Central memory CD4-positive, alpha-beta T cell (primary cell): ENCODE data around the gene TULP3.

ENCODE experiments used
- DNase-seq: peaks from one replicate; pipeline ENCODE4 v3.0.0; 2022

Gene TULP3

GRCh38 chr12:2877953-2878732 lies 12.5 kb upstream of the TULP3 start:
- DNase-seq = no peak

GRCh38 chr12:2879853-2880252 lies 10.8 kb upstream of the TULP3 start:
- DNase-seq = no peak

GRCh38 chr12:2884810-2885209 lies 5.9 kb upstream of the TULP3 start:
- DNase-seq = no peak

GRCh38 chr12:2886768-2887450 lies 3.8 kb upstream of the TULP3 start:
- no peak for DNase-seq

- DNase-seq = no peak
Measured at GRCh38 chr12:2890001-2890387, 697 bp upstream of the TULP3 start.

GRCh38 chr12:2891240-2892053 lies 756 bp downstream of the TULP3 start:
- no peak for DNase-seq

- DNase-seq = no peak
Measured at GRCh38 chr12:2892246-2892645, 1.6 kb downstream of the TULP3 start.

- DNase-seq = no peak
Measured at GRCh38 chr12:2893007-2893406, 2.3 kb downstream of the TULP3 start.

GRCh38 chr12:2895051-2895451 lies 4.4 kb downstream of the TULP3 start:
- no peak for DNase-seq

- no peak for DNase-seq
Measured at GRCh38 chr12:2895511-2895910, 4.8 kb downstream of the TULP3 start.

GRCh38 chr12:2897418-2897817 lies 6.7 kb downstream of the TULP3 start:
- DNase-seq = no peak

- no peak for DNase-seq
Measured at GRCh38 chr12:2900642-2901041, 10.0 kb downstream of the TULP3 start.

- DNase-seq = no peak
Measured at GRCh38 chr12:2902272-2902880, 11.7 kb downstream of the TULP3 start.

- no peak for DNase-seq
Measured at GRCh38 chr12:2904260-2904659, 13.6 kb downstream of the TULP3 start.

GRCh38 chr12:2912216-2912575 lies 21.5 kb downstream of the TULP3 start:
- no peak for DNase-seq

- DNase-seq = no peak
Measured at GRCh38 chr12:2919249-2919648, 28.6 kb downstream of the TULP3 start.

GRCh38 chr12:2922329-2922728 lies 31.6 kb downstream of the TULP3 start:
- DNase-seq = no peak

- DNase-seq = no peak
Measured at GRCh38 chr12:2923057-2923456, 32.4 kb downstream of the TULP3 start.

- no peak for DNase-seq
Measured at GRCh38 chr12:2924019-2924418, 33.3 kb downstream of the TULP3 start.

- DNase-seq = no peak
Measured at GRCh38 chr12:2925322-2925995, 34.8 kb downstream of the TULP3 start.

- DNase-seq = no peak
Measured at GRCh38 chr12:2930865-2931264, 40.2 kb downstream of the TULP3 start.

- DNase-seq = no peak
Measured at GRCh38 chr12:2933586-2933985, 42.9 kb downstream of the TULP3 start.

GRCh38 chr12:2934371-2934770 lies 43.7 kb downstream of the TULP3 start:
- no peak for DNase-seq
